Liver (tissue), 3 donors: ENCODE data around the gene EVPLL.
"Not testable (repeated sequence)": the region's sequence is repeated elsewhere in the genome, so short reads cannot be mapped to it uniquely, and the experiment has no call there.

ENCODE experiments used
- CTCF ChIP-seq: fragments of 150-350 bp; IDR thresholded peaks from 2 replicates; pipeline ENCODE4 v1.5.1; 2017; ENCODE audit warnings: improper control_type of control experiment, low read depth, low read length; ENCODE audit not compliant: missing input control
- GABPA ChIP-seq, 2 donors: IDR thresholded peaks in 1 of 2; conservative IDR thresholded peaks in 1 of 2; 2 replicates each; pipeline ENCODE4 v1.6.1; 2016; ENCODE audit warnings: antibody characterized with exemption in 2 of 2, mild to moderate bottlenecking in 1 of 2, moderate library complexity in 1 of 2
- JUND ChIP-seq, 2 donors: IDR thresholded peaks; 2 replicates each; pipeline ENCODE4 v1.6.1; 2016; ENCODE audit warnings: antibody characterized with exemption in 2 of 2
- MAX ChIP-seq: IDR thresholded peaks from 2 replicates; pipeline ENCODE4 v1.6.1; 2016; ENCODE audit warnings: antibody characterized with exemption
- RAD21 ChIP-seq, 2 donors: IDR thresholded peaks; 2 replicates each; pipeline ENCODE4 v1.6.1; 2016; ENCODE audit warnings: antibody characterized with exemption in 2 of 2, mild to moderate bottlenecking in 2 of 2
- REST ChIP-seq: IDR thresholded peaks from 2 replicates; pipeline ENCODE4 v1.6.1; 2016; ENCODE audit warnings: antibody characterized with exemption, mild to moderate bottlenecking
- SP1 ChIP-seq: IDR thresholded peaks from 2 replicates; pipeline ENCODE4 v1.6.1; 2018; ENCODE audit warnings: antibody characterized with exemption, mild to moderate bottlenecking
- TAF1 ChIP-seq: conservative IDR thresholded peaks from 2 replicates; pipeline ENCODE4 v1.6.1; 2016; ENCODE audit warnings: antibody characterized with exemption, mild to moderate bottlenecking
- ZBTB33 ChIP-seq: IDR thresholded peaks from 2 replicates; pipeline ENCODE4 v1.6.1; 2016; ENCODE audit warnings: antibody characterized with exemption
- donor health status: healthy.
- donor health status: healthy.

GRCh38 chr17:18423015-18423414 lies 45.4 kb downstream of the EVPLL start:
- not testable (repeated sequence) for TF ChIP-seq CTCF; SP1; RAD21 (IDR thresholded peaks at IDR 0.05); REST; MAX; JUND (IDR thresholded peaks at IDR 0.05); GABPA (IDR thresholded peaks at IDR 0.05 in 1 of 2, conservative IDR thresholded peaks at IDR 0.05 in 1 of 2); TAF1; ZBTB33
